ENCODE results near the gene TMEM163.
"Not testable (repeated sequence)": the region's sequence is repeated elsewhere in the genome, so short reads cannot be mapped to it uniquely, and the experiment has no call there.

TMEM163 gene

GRCh38 chr2:134575888-134576287, 142.9 kb downstream of the TMEM163 start:
- no peaks in the 10 kb centered on the region for H3K27me3 Mint-ChIP-seq
- no peak overlapping the region for H3K27ac Mint-ChIP-seq
- H3K9me3 Mint-ChIP-seq = no peaks in the 10 kb centered on the region
- H3K4me3 Mint-ChIP-seq = no peak overlapping the region
- no peaks in the 10 kb centered on the region for H3K36me3 Mint-ChIP-seq
- H3K4me1 Mint-ChIP-seq = no peaks in the 10 kb centered on the region

GRCh38 chr2:134574611-134575330, 144.0 kb downstream of the TMEM163 start:
- no peaks in the 10 kb centered on the region for H3K36me3 Mint-ChIP-seq
- no peak overlapping the region for H3K27ac Mint-ChIP-seq
- no peaks in the 10 kb centered on the region for H3K27me3 Mint-ChIP-seq
- H3K4me3 Mint-ChIP-seq = no peak overlapping the region
- no peaks in the 10 kb centered on the region for H3K9me3 Mint-ChIP-seq
- no peaks in the 10 kb centered on the region for H3K4me1 Mint-ChIP-seq

DNA sequence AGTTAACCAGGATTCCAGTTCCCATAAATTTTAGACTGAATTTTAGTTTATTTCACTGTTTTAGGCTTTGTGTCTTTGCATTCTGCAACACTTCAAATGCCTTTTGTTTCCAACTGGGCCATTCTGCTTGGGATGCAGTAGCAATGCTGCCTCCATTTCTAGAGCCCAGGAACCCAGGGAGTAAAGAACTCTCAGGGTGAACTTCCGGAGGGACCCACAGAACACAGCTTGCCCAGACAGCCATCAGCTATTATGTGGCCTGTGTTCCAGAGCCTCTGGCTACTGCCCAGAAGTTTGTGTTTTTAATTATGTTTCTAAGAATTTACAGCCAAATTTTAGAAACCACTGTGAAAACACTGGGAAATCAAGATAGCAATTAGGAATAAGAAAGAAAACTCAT, 145.1 kb downstream of the TMEM163 start:
- no peak overlapping the region for H3K27ac Mint-ChIP-seq

DNA sequence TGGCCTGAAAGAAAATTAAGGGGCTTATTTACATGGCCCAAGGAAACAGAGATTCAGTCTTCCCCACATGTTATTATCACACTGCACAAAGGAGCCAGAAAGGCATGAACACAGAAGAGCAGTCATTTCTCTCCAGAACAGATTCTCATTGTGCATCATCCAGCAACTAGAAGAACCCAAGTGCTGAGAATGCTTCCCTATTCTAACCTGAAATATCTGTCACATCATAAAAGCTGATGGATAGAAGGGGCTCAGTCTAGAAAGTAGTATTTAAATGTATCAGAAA, 145.8 kb downstream of the TMEM163 start:
- Mint-ChIP-seq H3K9me3 (no peaks in the 10 kb centered on the region), H3K27me3 (no peaks in the 10 kb centered on the region), H3K4me3 (no peak overlapping the region), H3K4me1 (no peaks in the 10 kb centered on the region), H3K36me3 (no peaks in the 10 kb centered on the region), H3K27ac (no peak overlapping the region)

More for the DNA sequence above, 145.1 kb downstream of the TMEM163 start:
- H3K4me3 Mint-ChIP-seq = no peak overlapping the region
- no peaks in the 10 kb centered on the region for H3K27me3 Mint-ChIP-seq
- H3K36me3 Mint-ChIP-seq = no peaks in the 10 kb centered on the region
- no peaks in the 10 kb centered on the region for H3K9me3 Mint-ChIP-seq
- no peaks in the 10 kb centered on the region for H3K4me1 Mint-ChIP-seq

DNA sequence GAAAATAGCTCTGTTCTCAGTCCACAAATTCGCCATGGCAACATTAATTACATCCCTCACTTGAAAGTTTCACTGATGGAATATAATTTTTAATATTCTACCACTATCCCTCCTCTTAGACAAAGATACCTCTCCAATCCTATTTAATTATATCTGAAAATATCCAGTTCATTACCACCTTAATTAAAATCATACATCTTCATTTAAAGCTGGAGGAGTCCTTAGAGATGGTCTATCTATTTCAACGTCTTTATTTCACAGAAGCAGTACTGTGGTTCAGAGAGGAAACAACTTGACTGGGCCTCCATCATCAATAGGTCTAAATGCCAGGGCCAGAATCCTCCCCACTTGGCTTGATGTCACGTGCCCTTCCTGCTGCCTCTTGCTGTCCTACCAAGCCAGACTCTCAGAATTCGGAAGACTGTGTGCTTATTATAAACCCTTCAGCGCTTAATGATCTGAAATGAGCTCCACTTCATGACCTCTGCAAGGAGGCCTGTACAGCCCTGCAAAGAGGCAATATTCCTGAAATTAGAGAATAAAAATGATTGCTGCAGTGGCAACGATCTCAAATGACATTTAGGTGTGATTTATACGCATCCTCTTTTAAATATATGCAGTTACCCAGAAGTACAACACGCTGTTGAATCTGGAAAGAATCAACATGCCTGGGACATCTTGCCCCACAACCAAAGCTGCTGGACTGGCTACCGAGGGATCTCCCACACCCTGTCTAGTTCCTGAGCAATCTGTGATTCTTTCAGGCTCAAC, 146.3 kb downstream of the TMEM163 start:
- Mint-ChIP-seq H3K36me3 (no peaks in the 10 kb centered on the region), H3K4me1 (no peaks in the 10 kb centered on the region), H3K4me3 (no peak overlapping the region), H3K27me3 (no peaks in the 10 kb centered on the region), H3K27ac (no peak overlapping the region), H3K9me3 (no peaks in the 10 kb centered on the region)

GRCh38 chr2:134570676-134571075, 148.1 kb downstream of the TMEM163 start:
- H3K27me3 Mint-ChIP-seq = peaks cover under 1% of the 10 kb centered on the region

DNA sequence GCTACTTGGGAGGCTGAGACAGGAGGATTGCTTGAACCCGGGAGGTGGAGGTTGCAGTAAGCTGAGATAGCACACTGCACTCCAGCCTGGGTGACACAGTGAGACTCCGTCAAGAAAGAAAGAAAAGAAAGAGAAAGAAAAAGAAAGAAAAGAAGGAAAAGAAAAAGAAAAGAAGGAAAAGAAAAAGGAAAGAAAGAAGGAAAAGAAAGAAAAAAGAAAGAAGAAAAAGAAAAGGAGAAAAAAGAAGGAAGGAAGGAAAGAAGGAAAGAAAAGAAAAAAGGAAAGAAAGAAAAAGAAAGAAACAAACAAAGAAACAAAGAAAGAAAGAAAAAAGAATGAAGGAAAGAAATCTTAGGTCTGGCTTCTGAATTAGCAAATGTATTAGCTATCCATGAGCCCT, 150.4 kb downstream of the TMEM163 start:
- H3K9me3 Mint-ChIP-seq = no peaks in the 10 kb centered on the region
- peaks cover 1% of the 10 kb centered on the region for H3K27me3 Mint-ChIP-seq

More at GRCh38 chr2:134570676-134571075, 148.1 kb downstream of the TMEM163 start:
- H3K4me1 Mint-ChIP-seq = no peaks in the 10 kb centered on the region
- H3K4me3 Mint-ChIP-seq = no peak overlapping the region
- no peak overlapping the region for H3K27ac Mint-ChIP-seq
- H3K9me3 Mint-ChIP-seq = no peaks in the 10 kb centered on the region
- H3K36me3 Mint-ChIP-seq = no peaks in the 10 kb centered on the region

GRCh38 chr2:134567666-134568065, 151.1 kb downstream of the TMEM163 start:
- Mint-ChIP-seq H3K4me1 (no peaks in the 10 kb centered on the region), H3K36me3 (no peaks in the 10 kb centered on the region), H3K9me3 (no peaks in the 10 kb centered on the region), H3K27ac (no peak overlapping the region), H3K4me3 (no peak overlapping the region), H3K27me3 (peaks cover 1% of the 10 kb centered on the region)

More for the DNA sequence above, 150.4 kb downstream of the TMEM163 start:
- no peaks in the 10 kb centered on the region for H3K36me3 Mint-ChIP-seq
- no peaks in the 10 kb centered on the region for H3K4me1 Mint-ChIP-seq
- no peak overlapping the region for H3K27ac Mint-ChIP-seq
- no peak overlapping the region for H3K4me3 Mint-ChIP-seq

DNA sequence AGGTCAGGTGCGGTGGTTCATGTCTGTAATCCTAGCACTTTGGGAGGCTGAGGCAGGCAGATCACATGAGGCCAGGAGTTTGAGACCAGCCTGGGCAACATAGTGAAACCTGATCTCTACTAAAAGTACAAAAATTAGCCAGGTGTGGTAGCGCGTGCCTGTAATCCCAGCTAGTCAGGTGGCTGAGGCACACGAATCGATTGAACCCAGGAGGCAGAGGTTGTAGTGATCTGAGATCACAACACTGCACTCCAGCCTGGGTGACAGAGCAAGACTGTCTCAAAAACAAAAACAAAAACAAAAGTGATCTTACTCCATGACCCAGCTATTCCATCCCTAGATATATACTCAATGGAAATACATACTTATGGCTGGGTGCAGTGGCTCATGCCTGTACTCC, 153.8 kb downstream of the TMEM163 start:
- H3K27ac Mint-ChIP-seq, H3K9me3 Mint-ChIP-seq, H3K4me3 Mint-ChIP-seq, H3K4me1 Mint-ChIP-seq, H3K27me3 Mint-ChIP-seq, H3K36me3 Mint-ChIP-seq: not testable (repeated sequence)

DNA sequence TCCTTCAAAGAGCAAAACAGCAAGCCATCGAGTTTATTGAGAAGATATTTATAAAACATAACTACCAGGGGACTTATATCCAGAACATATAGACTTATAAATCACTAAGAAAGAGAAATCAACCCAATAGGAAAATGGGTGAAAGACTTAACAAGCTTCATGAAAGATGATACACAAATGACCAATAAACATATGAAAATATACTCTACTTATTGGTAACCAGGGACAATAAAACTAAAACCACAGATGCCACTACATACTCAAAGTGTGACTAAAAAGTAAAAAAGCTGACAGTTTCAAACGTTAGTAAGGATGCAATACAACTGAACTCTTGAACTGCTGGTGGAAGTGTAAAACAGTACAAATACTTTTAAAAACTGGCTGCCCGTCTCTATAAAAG, 154.3 kb downstream of the TMEM163 start:
- Mint-ChIP-seq H3K4me1 (no peaks in the 10 kb centered on the region), H3K27ac (no peak overlapping the region), H3K36me3 (no peaks in the 10 kb centered on the region), H3K9me3 (no peaks in the 10 kb centered on the region), H3K27me3 (peaks cover 1% of the 10 kb centered on the region), H3K4me3 (no peak overlapping the region)

DNA sequence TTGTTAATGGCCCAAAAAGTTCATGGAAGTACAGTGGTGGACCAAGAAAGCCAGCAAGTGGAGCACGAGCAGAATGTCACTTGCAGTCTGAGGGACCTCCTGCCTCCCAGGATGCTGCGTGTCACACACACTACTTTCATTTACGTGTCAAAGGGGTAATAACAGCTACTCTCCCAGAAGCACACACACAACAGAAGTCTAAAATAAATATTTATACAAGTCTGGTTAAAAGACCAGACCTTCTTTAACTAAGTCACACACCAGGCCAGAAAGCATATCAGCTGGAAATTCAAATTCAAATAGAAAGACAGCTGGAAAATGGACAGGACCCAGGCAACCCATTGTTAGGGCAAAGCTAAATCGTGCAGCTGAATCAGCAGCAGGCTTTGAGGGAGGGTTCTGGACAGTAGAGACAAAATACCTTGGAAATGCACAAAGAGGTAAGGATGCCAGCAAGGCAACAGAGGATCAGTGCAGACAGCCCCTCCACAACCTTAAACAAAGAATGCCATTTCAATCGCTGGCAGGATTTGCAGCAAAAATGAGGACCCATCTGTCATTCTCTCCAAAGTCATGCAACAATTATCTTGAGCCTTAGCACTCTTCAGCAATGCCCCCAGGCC, 160.5 kb downstream of the TMEM163 start:
- Mint-ChIP-seq H3K4me1 (no peaks in the 10 kb centered on the region), H3K27ac (no peak overlapping the region), H3K36me3 (no peaks in the 10 kb centered on the region), H3K27me3 (no peaks in the 10 kb centered on the region), H3K4me3 (no peak overlapping the region), H3K9me3 (no peaks in the 10 kb centered on the region)

DNA sequence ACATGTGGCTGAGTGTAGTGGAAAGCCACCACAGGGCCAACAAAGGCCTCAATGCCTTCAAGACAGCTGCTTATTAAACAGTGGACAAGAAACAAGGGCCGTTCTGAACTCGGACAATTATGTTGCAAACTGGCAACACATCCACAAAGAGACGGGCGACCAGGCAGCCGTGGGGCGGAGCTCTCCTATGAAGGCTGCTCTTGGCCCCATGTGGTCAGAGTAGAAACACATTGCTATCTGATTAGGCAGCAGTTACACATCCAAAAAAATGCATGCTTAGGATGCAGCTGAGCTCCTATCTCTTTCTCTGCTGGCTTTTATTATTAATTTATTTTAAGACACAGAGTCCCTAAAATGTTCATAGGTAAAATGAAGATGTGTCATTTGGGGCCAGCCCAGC, 163.4 kb downstream of the TMEM163 start:
- Mint-ChIP-seq H3K27me3 (no peaks in the 10 kb centered on the region), H3K4me3 (no peak overlapping the region), H3K27ac (no peak overlapping the region), H3K9me3 (no peaks in the 10 kb centered on the region), H3K36me3 (no peaks in the 10 kb centered on the region), H3K4me1 (no peaks in the 10 kb centered on the region)

GRCh38 chr2:134553657-134554056, 165.1 kb downstream of the TMEM163 start:
- no peak overlapping the region for H3K27ac Mint-ChIP-seq
- H3K36me3 Mint-ChIP-seq = no peaks in the 10 kb centered on the region
- H3K9me3 Mint-ChIP-seq = no peaks in the 10 kb centered on the region
- H3K4me3 Mint-ChIP-seq = no peak overlapping the region
- no peaks in the 10 kb centered on the region for H3K4me1 Mint-ChIP-seq
- no peaks in the 10 kb centered on the region for H3K27me3 Mint-ChIP-seq

- no peak overlapping the region for H3K27ac Mint-ChIP-seq
- H3K4me3 Mint-ChIP-seq = no peak overlapping the region
- H3K4me1 Mint-ChIP-seq = no peaks in the 10 kb centered on the region
- peaks cover 2% of the 10 kb centered on the region for H3K27me3 Mint-ChIP-seq
- H3K36me3 Mint-ChIP-seq = no peaks in the 10 kb centered on the region
- H3K9me3 Mint-ChIP-seq = no peaks in the 10 kb centered on the region
Measured at GRCh38 chr2:134550566-134551164, 168.1 kb downstream of the TMEM163 start.

GRCh38 chr2:134549104-134549503, 169.7 kb downstream of the TMEM163 start:
- Mint-ChIP-seq H3K27ac (no peak overlapping the region), H3K9me3 (no peaks in the 10 kb centered on the region), H3K36me3 (no peaks in the 10 kb centered on the region), H3K4me3 (no peak overlapping the region), H3K4me1 (no peaks in the 10 kb centered on the region), H3K27me3 (peaks cover 7% of the 10 kb centered on the region)

GRCh38 chr2:134540990-134541389, 177.8 kb downstream of the TMEM163 start:
- Mint-ChIP-seq H3K36me3 (no peaks in the 10 kb centered on the region), H3K4me3 (no peak overlapping the region), H3K27me3 (peaks cover 7% of the 10 kb centered on the region), H3K27ac (no peak overlapping the region), H3K9me3 (no peaks in the 10 kb centered on the region), H3K4me1 (no peaks in the 10 kb centered on the region)
